ENCODE results near the gene KAZN. TPM values are rescaled to one million over a fixed set of nuclear protein-coding genes. Genes with fewer than 3 reads are reported as not detected.

The KAZN gene
- total and polyA plus RNA-seq, 3 donors from 2014 or later, result 12.1 to 14.6 (median 13.8) TPM

DNA sequence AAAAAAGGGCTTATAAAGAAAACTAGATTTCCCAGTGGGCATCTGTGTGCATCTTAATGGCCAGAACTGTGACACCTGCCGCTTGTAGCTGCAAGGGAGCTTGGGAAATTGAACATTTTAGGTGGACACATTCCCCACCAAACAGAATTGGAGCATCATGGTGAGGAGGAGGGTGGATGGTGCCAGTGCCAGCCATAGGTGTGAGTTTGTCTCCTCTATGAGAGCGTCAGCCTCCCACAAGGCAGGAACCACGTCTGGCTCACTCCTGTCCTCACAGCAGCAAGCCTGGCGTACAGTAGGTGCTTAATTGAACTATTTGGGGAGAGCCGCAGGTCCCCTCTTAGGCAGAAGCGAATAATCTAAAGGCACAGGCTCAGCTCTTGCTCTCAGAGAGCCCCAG lies 430.6 kb downstream of the KAZN start:
- 96 to 100% methylated on average over 6 of the region's 6 CpGs for WGBS, 2 donors
- peaks cover 15% of the 10 kb centered on the region for H3K4me1 ChIP-seq
- no peaks in the 10 kb centered on the region for H3K27me3 ChIP-seq
- intact Hi-C loops (cut with DNase I; ENCODE audit: low total_unique reads), result loop anchor here (10.0 kb wide), 1 partner anchor 104 kb away; no protein-coding TSS in a partner anchor
- H3K9me3 ChIP-seq, result no peaks in the 10 kb centered on the region
- H3K27ac ChIP-seq, result no peak overlapping the region
- DNase-seq, result no peak
- H3K4me3 ChIP-seq, result no peak overlapping the region
- H3K36me3 ChIP-seq (ENCODE audit: low read depth, missing control alignments), result no peaks in the 10 kb centered on the region
- TF ChIP-seq POLR2A (IDR thresholded peaks at IDR 0.05), result no peak
- TF ChIP-seq, protein P1, sequence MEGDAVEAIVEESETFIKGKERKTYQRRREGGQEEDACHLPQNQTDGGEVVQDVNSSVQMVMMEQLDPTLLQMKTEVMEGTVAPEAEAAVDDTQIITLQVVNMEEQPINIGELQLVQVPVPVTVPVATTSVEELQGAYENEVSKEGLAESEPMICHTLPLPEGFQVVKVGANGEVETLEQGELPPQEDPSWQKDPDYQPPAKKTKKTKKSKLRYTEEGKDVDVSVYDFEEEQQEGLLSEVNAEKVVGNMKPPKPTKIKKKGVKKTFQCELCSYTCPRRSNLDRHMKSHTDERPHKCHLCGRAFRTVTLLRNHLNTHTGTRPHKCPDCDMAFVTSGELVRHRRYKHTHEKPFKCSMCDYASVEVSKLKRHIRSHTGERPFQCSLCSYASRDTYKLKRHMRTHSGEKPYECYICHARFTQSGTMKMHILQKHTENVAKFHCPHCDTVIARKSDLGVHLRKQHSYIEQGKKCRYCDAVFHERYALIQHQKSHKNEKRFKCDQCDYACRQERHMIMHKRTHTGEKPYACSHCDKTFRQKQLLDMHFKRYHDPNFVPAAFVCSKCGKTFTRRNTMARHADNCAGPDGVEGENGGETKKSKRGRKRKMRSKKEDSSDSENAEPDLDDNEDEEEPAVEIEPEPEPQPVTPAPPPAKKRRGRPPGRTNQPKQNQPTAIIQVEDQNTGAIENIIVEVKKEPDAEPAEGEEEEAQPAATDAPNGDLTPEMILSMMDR (IDR thresholded peaks at IDR 0.05), result no peak

DNA sequence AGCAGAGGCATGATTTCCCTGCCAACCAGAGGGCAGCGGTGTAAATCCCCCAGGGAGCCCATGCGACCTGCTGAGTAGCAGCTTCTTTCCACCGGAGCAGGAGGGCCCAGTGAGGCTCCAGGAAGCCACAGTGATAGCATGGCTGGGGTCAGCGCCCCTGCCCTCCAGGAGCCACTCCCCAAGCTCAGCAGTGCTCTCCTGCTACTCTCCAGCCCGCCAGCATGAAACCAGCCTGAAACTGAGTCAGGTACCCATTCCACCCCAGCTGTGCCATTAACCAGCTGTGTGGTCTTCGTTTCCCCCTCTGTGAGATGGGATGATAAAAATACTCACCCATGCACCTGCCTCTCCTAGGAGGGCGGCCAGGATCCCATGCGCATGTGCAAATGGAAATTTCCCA lies 431.3 kb downstream of the KAZN start:
- Histone ChIP-seq H3K4me3 (no peak overlapping the region), H3K36me3 (ENCODE audit: low read depth, missing control alignments) (no peaks in the 10 kb centered on the region), H3K27me3 (no peaks in the 10 kb centered on the region), H3K4me1 (peaks cover 15% of the 10 kb centered on the region), H3K27ac (no peak overlapping the region), H3K9me3 (no peaks in the 10 kb centered on the region)
- DNase-seq, result no peak
- TF ChIP-seq, protein P1 (IDR thresholded peaks at IDR 0.05), result no peak
- no peak for TF ChIP-seq POLR2A (IDR thresholded peaks at IDR 0.05)
- intact Hi-C loops (cut with DNase I; ENCODE audit: low total_unique reads), result loop anchor here (10.0 kb wide), 1 partner anchor 105 kb away; no protein-coding TSS in a partner anchor
- WGBS, 2 donors, result 93 to 94% methylated on average over 7 to 8 of the region's 8 CpGs

DNA sequence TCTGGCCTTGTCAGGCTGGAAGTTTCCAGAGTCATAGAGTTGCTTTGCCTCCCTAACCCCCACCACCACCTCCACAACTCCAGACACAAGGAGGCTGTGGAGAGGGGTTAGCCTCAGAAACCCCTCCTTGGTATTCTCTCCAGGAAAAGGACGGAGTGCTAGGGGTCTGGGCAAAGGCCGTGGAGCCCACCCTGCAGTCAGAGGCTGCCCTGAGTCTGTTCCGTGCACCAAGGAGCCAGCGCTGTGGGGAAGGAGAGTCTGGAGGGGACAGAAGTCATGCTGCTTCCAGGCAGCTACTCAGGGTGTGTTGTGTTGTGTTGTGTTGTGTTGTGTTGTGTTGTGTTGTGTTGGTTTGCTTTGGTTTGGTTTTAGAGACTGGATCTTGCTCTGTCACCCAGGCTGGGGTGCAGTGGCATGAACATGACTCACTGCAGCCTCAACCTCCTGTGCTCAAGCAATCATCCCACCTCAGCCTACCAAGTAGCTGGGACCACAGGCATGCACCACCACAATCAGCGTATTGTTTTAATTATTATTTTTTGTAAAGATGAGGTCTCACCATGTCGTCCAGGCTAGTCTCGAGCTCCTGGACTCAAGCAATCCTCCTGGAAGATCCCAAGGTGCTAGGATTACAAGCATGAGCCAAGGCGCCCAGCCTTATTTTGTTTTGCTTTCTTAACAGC lies 432.9 kb downstream of the KAZN start:
- WGBS, 2 donors, result 88 to 95% methylated on average over 8 of the region's 8 CpGs
- Histone ChIP-seq H3K27ac (no peak overlapping the region), H3K27me3 (no peaks in the 10 kb centered on the region), H3K4me3 (no peak overlapping the region), H3K9me3 (no peaks in the 10 kb centered on the region), H3K4me1 (peaks cover 10% of the 10 kb centered on the region), H3K36me3 (ENCODE audit: low read depth, missing control alignments) (no peaks in the 10 kb centered on the region)
- no peak for TF ChIP-seq POLR2A (IDR thresholded peaks at IDR 0.05)
- TF ChIP-seq, protein P1 (IDR thresholded peaks at IDR 0.05), result no peak
- no peak for DNase-seq
- intact Hi-C loops (cut with DNase I; ENCODE audit: low total_unique reads), result no loop called here

DNA sequence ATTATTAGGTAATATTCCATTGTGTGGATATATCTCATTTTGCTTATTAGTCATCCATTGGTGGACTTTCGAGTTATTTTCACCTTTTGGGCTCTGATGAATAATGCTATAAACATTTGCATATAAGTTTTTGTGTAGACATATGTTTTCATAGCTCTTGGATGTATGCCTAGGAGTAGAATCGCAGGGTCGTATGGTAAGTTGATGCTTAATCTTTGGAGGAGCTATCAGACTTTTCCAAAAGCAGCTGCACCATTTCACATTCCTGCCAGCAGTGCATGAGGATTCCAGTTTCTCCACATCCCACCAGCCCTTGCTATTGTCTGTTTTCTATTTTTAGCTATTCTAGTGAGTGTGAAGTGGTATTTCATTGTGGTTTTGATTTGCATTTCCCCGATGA lies 434.8 kb downstream of the KAZN start:
- no peak overlapping the region for H3K4me3 ChIP-seq
- DNase-seq, result no peak
- no peak for TF ChIP-seq POLR2A (IDR thresholded peaks at IDR 0.05)
- TF ChIP-seq, protein P1 (IDR thresholded peaks at IDR 0.05), result no peak
- H3K36me3 ChIP-seq (ENCODE audit: low read depth, missing control alignments), result no peaks in the 10 kb centered on the region
- no peaks in the 10 kb centered on the region for H3K27me3 ChIP-seq
- H3K4me1 ChIP-seq, result peaks cover 2% of the 10 kb centered on the region
- intact Hi-C loops (cut with DNase I; ENCODE audit: low total_unique reads), result no loop called here
- WGBS, 2 donors, result 91 to 95% methylated on average over 4 of the region's 4 CpGs
- H3K9me3 ChIP-seq, result no peaks in the 10 kb centered on the region
- no peak overlapping the region for H3K27ac ChIP-seq

DNA sequence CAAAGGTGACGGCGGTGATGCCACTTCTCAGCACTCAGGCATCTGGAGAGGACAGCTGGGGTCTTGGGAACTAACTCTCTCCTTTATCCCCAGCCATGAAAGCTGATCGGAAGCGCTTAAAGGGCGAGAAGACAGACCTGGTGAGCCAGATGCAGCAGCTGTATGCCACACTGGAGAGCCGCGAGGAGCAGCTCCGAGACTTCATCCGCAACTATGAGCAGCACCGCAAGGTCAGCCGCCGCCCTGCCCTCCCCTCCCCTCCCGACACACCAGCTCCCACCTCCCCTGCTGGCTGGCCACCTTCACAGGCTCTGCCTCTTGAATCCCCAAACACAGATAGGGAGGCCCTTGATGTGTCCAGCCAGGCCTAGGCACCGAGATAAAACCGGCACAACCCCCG lies 436.2 kb downstream of the KAZN start:
- no peaks in the 10 kb centered on the region for H3K9me3 ChIP-seq
- WGBS, 2 donors, result 89 to 91% methylated on average over 9 to 16 of the region's 16 CpGs

More for the DNA sequence above, 436.2 kb downstream of the KAZN start:
- intact Hi-C loops (cut with DNase I; ENCODE audit: low total_unique reads), result no loop called here
- no peak for DNase-seq
- no peak overlapping the region for H3K4me3 ChIP-seq
- TF ChIP-seq POLR2A (IDR thresholded peaks at IDR 0.05), result no peak
- no peaks in the 10 kb centered on the region for H3K4me1 ChIP-seq
- no peaks in the 10 kb centered on the region for H3K27me3 ChIP-seq
- H3K27ac ChIP-seq, result no peak overlapping the region
- no peaks in the 10 kb centered on the region for H3K36me3 ChIP-seq (ENCODE audit: low read depth, missing control alignments)

Measured in testis (tissue), 3 donors.